Adrenal gland (tissue), 12 donors: ENCODE results near the gene ADAMTS16. TPM values are rescaled to one million over a fixed set of nuclear protein-coding genes. Genes with fewer than 3 reads are reported as not detected.

Experiments
- DNase-seq, 7 donors: peaks; one replicate each; pipeline ENCODE4 v3.0.0-alpha.2; 2019 to 2020
- H3K27ac ChIP-seq, 5 donors: fragments of 200-600 bp; sonication (generic) in 4 of 5; 1 replicate in 3 of 5; 2 replicates in 2 of 5; pipeline versions ENCODE4 v1.5.1 to v1.8.0; 2016 to 2020; ENCODE audit warnings: mild to moderate bottlenecking in 1 of 5
- H3K27me3 ChIP-seq: fragments of 200-600 bp; 2 replicates; pipeline ENCODE4 v1.8.0; 2021
- H3K36me3 ChIP-seq, 2 donors: fragments of 200-600 bp; replicated peaks in 1 of 2; 1 replicate in 1 of 2; 2 replicates in 1 of 2; pipeline versions ENCODE4 v1.5.1 to v1.8.0; 2018 to 2022
- H3K4me1 ChIP-seq, 2 donors: fragments of 200-600 bp; replicated peaks in 1 of 2; 1 replicate in 1 of 2; 2 replicates in 1 of 2; pipeline versions ENCODE4 v1.5.1 to v1.8.0; 2018 to 2021
- H3K4me3 ChIP-seq, 4 donors: fragments of 200-600 bp; sonication (generic) in 3 of 4; one replicate each; pipeline ENCODE4 v1.5.1; 2016 to 2018
- H3K9me3 ChIP-seq, 3 donors: fragments of 200-600 bp; sonication (generic) in 1 of 3; replicated peaks in 1 of 3; 1 replicate in 2 of 3; 2 replicates in 1 of 3; pipeline versions ENCODE4 v1.5.1 to v1.8.0; 2016 to 2021
- POLR2A ChIP-seq, 2 donors: fragments of 450-650 bp; IDR thresholded peaks; one replicate each; pipeline ENCODE4 v1.6.1; 2017; ENCODE audit warnings: antibody characterized with exemption in 2 of 2, mild to moderate bottlenecking in 2 of 2, moderate library complexity in 1 of 2
- WGBS, 4 donors: extraction: QIAGEN DNeasy Blood & Tissue Kit in 2 of 4; methylation state at CpG; one replicate each; pipeline versions ENCODE4 v1.1.5 to v1.1.7; 2013 to 2017; 5-methylcytosine and 5-hydroxymethylcytosine counted together
- intact Hi-C, 2 donors: fragments of 100-400 bp; cut with DNase I; formaldehyde crosslinking; loops; one replicate each; pipeline versions ENCODE4 v1.14.1 to v1.15.0; 2022 to 2023
- polyA plus RNA-seq, 3 donors: library from polyadenylated mRNA; stranded (reverse); fragments of 200-250 nt in 2 of 3; fragments of 350-450 nt in 1 of 3; fragmentation: Illumina TruSeq in 1 of 3; extraction: RNeasy Lipid Tissue Mini Kit (QIAGEN cat#74804) in 1 of 3; gene quantifications; one replicate each; pipeline ENCODE4 v1.2.3, GENCODE V29; 2013 to 2014
- total RNA-seq, 9 donors: library from RNA; depleted of rRNA in 4 of 9; stranded (reverse); fragments of >200 nt in 4 of 9; fragments of 120-200 nt in 1 of 9; fragmentation: NEBNext Ultra II Directional in 1 of 9; extraction: Animal tissue kit (Norgen Biotek cat#: 25700) in 1 of 9; gene quantifications; one replicate each; pipeline versions ENCODE4 v1.1.0 to v1.2.4, GENCODE V29; 2013 to 2023
- TF ChIP-seq, protein P1 (sequence below), 6 experiments: fragments of 450-650 bp in 4 of 6; fragments of 200-600 bp in 2 of 6; sonication (generic) in 1 of 6; IDR thresholded peaks; 1 replicate in 5 of 6; 2 replicates in 1 of 6; pipeline versions ENCODE4 v1.5.1 to v1.8.0; 2016 to 2021; ENCODE audit warnings: antibody characterized with exemption in 6 of 6, mild to moderate bottlenecking in 2 of 6, moderate library complexity in 1 of 6
- donor health status: healthy with polysubstance abuse.
- donor health status: Bipolar disorder and iron deficiency.
- donor health status: DM: yes; HTN: yes; CAD: no.
- donor health status: DM: no; HTN: no; CAD: no.
- donor health status: DM: no; HTN: no; CAD: no.
- donor health status: DM: yes; HTN: yes; CAD: no.

ADAMTS16 gene
- total and polyA plus RNA-seq, 12 donors: 0.07 to 3.7 (median 0.19) TPM; not detected in 8

DNA sequence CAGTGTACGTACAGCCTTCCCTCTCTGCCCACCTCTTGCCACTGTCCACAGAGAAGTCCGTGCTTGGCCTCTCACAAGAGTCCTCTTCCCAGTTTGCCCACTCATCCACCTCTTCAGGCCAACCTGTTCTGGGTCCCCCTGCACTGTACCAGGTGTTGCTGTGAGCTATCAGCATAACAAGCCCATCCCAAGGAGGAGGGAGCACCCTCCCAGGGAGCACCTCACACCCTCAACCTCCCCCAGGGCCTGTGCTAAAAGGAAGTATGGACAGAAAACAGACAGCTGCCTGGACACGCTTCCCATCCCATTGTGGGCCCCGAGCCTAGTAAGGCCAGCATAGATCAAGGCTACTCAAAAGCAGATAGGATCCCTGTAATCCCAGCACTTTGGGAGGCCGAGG, 168.2 kb downstream of the ADAMTS16 start:
- DNase-seq: no peak
- intact Hi-C loops: no loop called here
- TF ChIP-seq, protein P1, sequence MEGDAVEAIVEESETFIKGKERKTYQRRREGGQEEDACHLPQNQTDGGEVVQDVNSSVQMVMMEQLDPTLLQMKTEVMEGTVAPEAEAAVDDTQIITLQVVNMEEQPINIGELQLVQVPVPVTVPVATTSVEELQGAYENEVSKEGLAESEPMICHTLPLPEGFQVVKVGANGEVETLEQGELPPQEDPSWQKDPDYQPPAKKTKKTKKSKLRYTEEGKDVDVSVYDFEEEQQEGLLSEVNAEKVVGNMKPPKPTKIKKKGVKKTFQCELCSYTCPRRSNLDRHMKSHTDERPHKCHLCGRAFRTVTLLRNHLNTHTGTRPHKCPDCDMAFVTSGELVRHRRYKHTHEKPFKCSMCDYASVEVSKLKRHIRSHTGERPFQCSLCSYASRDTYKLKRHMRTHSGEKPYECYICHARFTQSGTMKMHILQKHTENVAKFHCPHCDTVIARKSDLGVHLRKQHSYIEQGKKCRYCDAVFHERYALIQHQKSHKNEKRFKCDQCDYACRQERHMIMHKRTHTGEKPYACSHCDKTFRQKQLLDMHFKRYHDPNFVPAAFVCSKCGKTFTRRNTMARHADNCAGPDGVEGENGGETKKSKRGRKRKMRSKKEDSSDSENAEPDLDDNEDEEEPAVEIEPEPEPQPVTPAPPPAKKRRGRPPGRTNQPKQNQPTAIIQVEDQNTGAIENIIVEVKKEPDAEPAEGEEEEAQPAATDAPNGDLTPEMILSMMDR (IDR thresholded peaks at IDR 0.05): no peak
- TF ChIP-seq POLR2A (IDR thresholded peaks at IDR 0.05): no peak
- no peak overlapping the region for H3K4me3 ChIP-seq
- no peaks in the 10 kb centered on the region for H3K36me3 ChIP-seq
- H3K27me3 ChIP-seq: no peaks in the 10 kb centered on the region
- no peaks in the 10 kb centered on the region for H3K9me3 ChIP-seq
- H3K27ac ChIP-seq: no peak overlapping the region
- WGBS, 4 donors: 84 to 90% (median 86%) methylated on average over 2 to 5 of the region's 5 CpGs
- no peaks in the 10 kb centered on the region for H3K4me1 ChIP-seq

DNA sequence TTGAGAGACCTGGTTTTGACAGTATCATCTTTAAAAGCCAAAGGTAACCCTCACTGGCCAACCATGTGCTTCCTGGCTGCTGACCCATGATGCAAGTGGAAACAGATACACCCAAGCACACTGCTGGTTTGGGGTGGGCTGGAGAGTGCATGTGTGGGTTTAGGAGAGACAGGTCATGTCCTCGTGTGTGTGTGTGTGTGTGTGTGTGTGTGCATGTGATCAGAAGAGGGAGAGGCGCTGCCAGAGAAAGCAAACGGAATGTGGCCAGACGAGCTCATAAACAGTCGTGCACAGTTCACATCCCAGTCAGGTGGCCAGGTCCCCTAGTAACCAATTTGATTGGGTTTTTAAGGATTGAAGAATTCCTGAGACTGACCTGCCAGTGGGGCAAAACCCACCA, 169.5 kb downstream of the ADAMTS16 start:
- WGBS, 4 donors: 74 to 88% (median 75%) methylated on average over 5 of the region's 5 CpGs
- Histone ChIP-seq H3K4me3 (no peak overlapping the region), H3K9me3 (no peaks in the 10 kb centered on the region), H3K36me3 (no peaks in the 10 kb centered on the region), H3K27ac (no peak overlapping the region), H3K27me3 (no peaks in the 10 kb centered on the region), H3K4me1 (no peaks in the 10 kb centered on the region)
- intact Hi-C loops: no loop called here
- TF ChIP-seq POLR2A (IDR thresholded peaks at IDR 0.05): no peak
- TF ChIP-seq, protein P1 (IDR thresholded peaks at IDR 0.05): no peak
- no peak for DNase-seq

DNA sequence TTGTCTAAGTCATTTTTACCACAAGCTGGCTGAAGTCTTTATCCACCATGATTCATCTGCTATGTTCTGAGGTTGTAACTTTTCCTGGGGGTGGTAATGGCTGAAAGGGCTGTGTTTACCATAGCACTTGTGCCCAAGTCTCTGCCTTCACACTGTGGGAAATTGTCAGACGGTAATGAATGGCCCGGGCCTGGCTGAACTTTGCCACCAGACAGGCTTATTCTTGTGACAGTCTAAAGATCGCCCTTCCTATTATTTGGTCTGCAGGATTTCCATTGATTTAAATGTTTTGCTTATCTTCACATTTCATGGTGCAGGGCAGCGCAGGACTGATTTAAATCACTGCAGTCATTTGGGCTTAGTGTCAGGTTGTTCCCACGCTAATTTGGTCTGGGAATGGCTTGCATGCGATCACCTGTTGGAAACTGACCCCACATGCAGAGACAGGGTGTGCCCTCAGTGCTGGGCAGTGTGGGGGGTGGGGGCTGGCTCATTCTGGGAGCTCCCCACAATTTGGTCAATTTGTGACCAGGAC, 173.0 kb downstream of the ADAMTS16 start:
- TF ChIP-seq, protein P1 (IDR thresholded peaks at IDR 0.05): no peak
- TF ChIP-seq POLR2A (IDR thresholded peaks at IDR 0.05): no peak
- no peak overlapping the region for H3K27ac ChIP-seq
- intact Hi-C loops: no loop called here
- no peak for DNase-seq
- no peak overlapping the region for H3K4me3 ChIP-seq
- H3K36me3 ChIP-seq: no peaks in the 10 kb centered on the region
- no peaks in the 10 kb centered on the region for H3K4me1 ChIP-seq
- WGBS, 4 donors: 68 to 80% (median 74%) methylated on average over 5 to 6 of the region's 6 CpGs
- no peaks in the 10 kb centered on the region for H3K9me3 ChIP-seq
- no peaks in the 10 kb centered on the region for H3K27me3 ChIP-seq

DNA sequence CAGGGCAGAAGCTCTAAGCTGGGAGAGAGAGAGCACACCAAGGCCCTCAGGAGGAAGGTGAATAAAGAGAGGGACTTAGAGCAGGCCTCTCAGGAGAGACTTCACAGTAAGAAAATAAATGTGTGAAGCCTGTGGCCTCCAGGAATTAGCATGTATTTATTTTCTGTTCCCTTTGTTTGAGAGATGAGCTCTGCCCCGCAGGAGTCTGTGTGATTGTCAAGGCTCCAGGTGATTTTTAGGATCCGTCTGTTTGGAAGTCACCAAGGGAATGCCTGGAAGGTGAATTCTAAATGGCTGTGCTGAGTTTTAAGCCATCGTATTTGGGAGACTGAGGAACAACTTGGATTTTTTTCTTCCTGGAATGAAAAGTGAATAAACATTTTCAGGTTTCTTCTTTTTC, 174.0 kb downstream of the ADAMTS16 start:
- intact Hi-C loops: no loop called here
- DNase-seq: no peak
- Histone ChIP-seq H3K27me3 (no peaks in the 10 kb centered on the region), H3K9me3 (no peaks in the 10 kb centered on the region), H3K4me1 (no peaks in the 10 kb centered on the region), H3K27ac (no peak overlapping the region), H3K4me3 (no peak overlapping the region), H3K36me3 (no peaks in the 10 kb centered on the region)
- 86 to 93% (median 87%) methylated on average over 3 of the region's 3 CpGs for WGBS, 4 donors
- TF ChIP-seq, protein P1 (IDR thresholded peaks at IDR 0.05): no peak
- TF ChIP-seq POLR2A (IDR thresholded peaks at IDR 0.05): no peak
